GM21526 (cell line): Measurements from ENCODE around the gene CSRNP2.
A peak's percentile ranks its signal among the peaks of the same experiment; 100 is the strongest.
"Not testable (repeated sequence)": the region's sequence is repeated elsewhere in the genome, so short reads cannot be mapped to it uniquely, and the experiment has no call there.

ENCODE experiments used
- ATAC-seq: cut with Tn5 transposase; IDR thresholded peaks from one replicate; pipeline ENCODE4 v1.9.1; 2021; ENCODE audit warnings: moderate library complexity; ENCODE audit not compliant: unreplicated experiment, low FRiP score

The CSRNP2 gene

GRCh38 chr12:51028813-51029150 lies 54.6 kb downstream of the CSRNP2 start:
- no peak for ATAC-seq

GRCh38 chr12:51028126-51028812 lies 55.1 kb downstream of the CSRNP2 start:
- ATAC-seq, result no peak

- ATAC-seq, result no peak
Observed at GRCh38 chr12:51027342-51027835, 56.0 kb downstream of the CSRNP2 start.

GRCh38 chr12:51025836-51026638 lies 57.4 kb downstream of the CSRNP2 start, which contains the start of gene SLC11A2:
Gene SLC11A2 (minus strand): TSS chr12:51026384. CDS start chr12:51010728, 15,656 bp downstream.
- peak; percentile 86 for ATAC-seq

- no peak for ATAC-seq
Observed at GRCh38 chr12:51025338-51025835, 58.0 kb downstream of the CSRNP2 start.

GRCh38 chr12:51023625-51024382 lies 59.6 kb downstream of the CSRNP2 start:
- no peak for ATAC-seq

- ATAC-seq, result no peak
Observed at GRCh38 chr12:51021694-51022093, 61.7 kb downstream of the CSRNP2 start.

- no peak for ATAC-seq
Observed at GRCh38 chr12:51020448-51021182, 62.8 kb downstream of the CSRNP2 start.

GRCh38 chr12:51019927-51020326 lies 63.5 kb downstream of the CSRNP2 start:
- no peak for ATAC-seq

- ATAC-seq, result no peak
Observed at GRCh38 chr12:51018956-51019355, 64.4 kb downstream of the CSRNP2 start.

GRCh38 chr12:51017452-51017851 lies 65.9 kb downstream of the CSRNP2 start:
- ATAC-seq, result no peak

- ATAC-seq, result not testable (repeated sequence)
Observed at GRCh38 chr12:51014467-51014866, 68.9 kb downstream of the CSRNP2 start.

- ATAC-seq, result no peak
Observed at GRCh38 chr12:51013441-51013840, 70.0 kb downstream of the CSRNP2 start.

GRCh38 chr12:51012570-51013236 lies 70.7 kb downstream of the CSRNP2 start:
- ATAC-seq, result no peak

- no peak for ATAC-seq
Observed at GRCh38 chr12:51011955-51012354, 71.4 kb downstream of the CSRNP2 start.
